ENCODE data around the gene TM4SF4. TPM values are rescaled to one million over a fixed set of nuclear protein-coding genes. Genes with fewer than 3 reads are reported as not detected.
"Not testable (repeated sequence)": the region's sequence is repeated elsewhere in the genome, so short reads cannot be mapped to it uniquely, and the experiment has no call there.

The TM4SF4 gene
- total RNA-seq, 4 donors from 2014 or later: 0.32 TPM; not detected in 3

GRCh38 chr3:149441642-149442041, 32.9 kb upstream of the TM4SF4 start:
- no peak overlapping the region for H3K27ac ChIP-seq
- no peaks in the 10 kb centered on the region for H3K9me3 ChIP-seq
- TF ChIP-seq POLR2AphosphoS5 (IDR thresholded peaks at IDR 0.05) (no peak), EP300 (IDR thresholded peaks at IDR 0.05) (no peak), POLR2A (IDR thresholded peaks at IDR 0.05) (no peak)
- TF ChIP-seq, protein P1, sequence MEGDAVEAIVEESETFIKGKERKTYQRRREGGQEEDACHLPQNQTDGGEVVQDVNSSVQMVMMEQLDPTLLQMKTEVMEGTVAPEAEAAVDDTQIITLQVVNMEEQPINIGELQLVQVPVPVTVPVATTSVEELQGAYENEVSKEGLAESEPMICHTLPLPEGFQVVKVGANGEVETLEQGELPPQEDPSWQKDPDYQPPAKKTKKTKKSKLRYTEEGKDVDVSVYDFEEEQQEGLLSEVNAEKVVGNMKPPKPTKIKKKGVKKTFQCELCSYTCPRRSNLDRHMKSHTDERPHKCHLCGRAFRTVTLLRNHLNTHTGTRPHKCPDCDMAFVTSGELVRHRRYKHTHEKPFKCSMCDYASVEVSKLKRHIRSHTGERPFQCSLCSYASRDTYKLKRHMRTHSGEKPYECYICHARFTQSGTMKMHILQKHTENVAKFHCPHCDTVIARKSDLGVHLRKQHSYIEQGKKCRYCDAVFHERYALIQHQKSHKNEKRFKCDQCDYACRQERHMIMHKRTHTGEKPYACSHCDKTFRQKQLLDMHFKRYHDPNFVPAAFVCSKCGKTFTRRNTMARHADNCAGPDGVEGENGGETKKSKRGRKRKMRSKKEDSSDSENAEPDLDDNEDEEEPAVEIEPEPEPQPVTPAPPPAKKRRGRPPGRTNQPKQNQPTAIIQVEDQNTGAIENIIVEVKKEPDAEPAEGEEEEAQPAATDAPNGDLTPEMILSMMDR (IDR thresholded peaks at IDR 0.05): no peak
- 98% methylated on average over 1 of the region's 1 CpG for WGBS
- DNase-seq (ENCODE audit: low spot score in 2 of 2): no peak
- no peaks in the 10 kb centered on the region for H3K36me3 ChIP-seq
- H3K4me1 ChIP-seq: peaks cover 8% of the 10 kb centered on the region
- no peak overlapping the region for H3K4me3 ChIP-seq
- no peaks in the 10 kb centered on the region for H3K27me3 ChIP-seq

GRCh38 chr3:149442043-149442442, 32.5 kb upstream of the TM4SF4 start:
- peaks cover 8% of the 10 kb centered on the region for H3K4me1 ChIP-seq
- TF ChIP-seq, protein P1 (IDR thresholded peaks at IDR 0.05): no peak
- TF ChIP-seq POLR2AphosphoS5 (IDR thresholded peaks at IDR 0.05) (no peak), EP300 (IDR thresholded peaks at IDR 0.05) (no peak), POLR2A (IDR thresholded peaks at IDR 0.05) (no peak)
- H3K27me3 ChIP-seq: no peaks in the 10 kb centered on the region
- H3K36me3 ChIP-seq: no peaks in the 10 kb centered on the region
- H3K9me3 ChIP-seq: no peaks in the 10 kb centered on the region
- no peak for DNase-seq (ENCODE audit: low spot score in 2 of 2)
- H3K4me3 ChIP-seq: no peak overlapping the region
- no peak overlapping the region for H3K27ac ChIP-seq
- WGBS: 58% methylated on average over 1 of the region's 1 CpG

DNA sequence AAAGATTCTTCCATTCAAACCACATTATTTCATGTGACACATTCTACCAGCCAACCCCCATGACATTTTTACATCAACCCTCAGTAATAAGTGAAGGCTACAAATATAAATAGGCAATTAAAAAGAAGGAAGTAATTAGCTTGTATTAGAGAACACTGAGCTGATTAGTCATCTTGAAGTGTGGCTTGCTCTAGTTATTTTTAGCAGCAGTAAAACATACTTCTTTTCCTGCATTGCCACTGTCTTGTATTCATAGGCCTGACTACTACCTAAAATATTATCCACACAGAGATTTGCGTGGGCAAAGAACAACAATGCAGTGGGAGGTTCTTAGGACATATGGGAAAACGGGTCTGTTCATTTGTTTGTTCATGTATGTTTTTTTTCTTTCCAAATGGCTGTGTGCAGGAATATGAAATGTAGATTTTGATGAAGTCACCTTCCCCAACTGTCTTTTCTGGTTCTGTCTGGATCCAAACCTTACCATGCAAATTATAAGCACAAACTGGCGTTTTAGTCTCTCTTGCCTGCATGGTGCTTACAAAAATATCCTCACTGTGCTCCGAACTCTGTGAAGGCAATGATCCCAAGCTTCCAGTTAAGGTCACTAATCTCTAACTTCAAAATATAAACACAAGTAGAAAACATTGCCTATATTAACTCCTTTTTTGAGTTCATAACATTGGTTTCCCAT, 31.5 kb upstream of the TM4SF4 start:
- H3K9me3 ChIP-seq: no peaks in the 10 kb centered on the region
- no peak overlapping the region for H3K4me3 ChIP-seq
- H3K27ac ChIP-seq: no peak overlapping the region
- 48% methylated on average over 4 of the region's 4 CpGs for WGBS
- no peak for TF ChIP-seq EP300 (IDR thresholded peaks at IDR 0.05)
- TF ChIP-seq POLR2AphosphoS5 (IDR thresholded peaks at IDR 0.05): no peak
- no peak for TF ChIP-seq POLR2A (IDR thresholded peaks at IDR 0.05)
- TF ChIP-seq, protein P1 (IDR thresholded peaks at IDR 0.05): no peak
- DNase-seq (ENCODE audit: low spot score in 2 of 2): no peak
- no peaks in the 10 kb centered on the region for H3K27me3 ChIP-seq
- no peaks in the 10 kb centered on the region for H3K36me3 ChIP-seq
- H3K4me1 ChIP-seq: peaks cover 8% of the 10 kb centered on the region

DNA sequence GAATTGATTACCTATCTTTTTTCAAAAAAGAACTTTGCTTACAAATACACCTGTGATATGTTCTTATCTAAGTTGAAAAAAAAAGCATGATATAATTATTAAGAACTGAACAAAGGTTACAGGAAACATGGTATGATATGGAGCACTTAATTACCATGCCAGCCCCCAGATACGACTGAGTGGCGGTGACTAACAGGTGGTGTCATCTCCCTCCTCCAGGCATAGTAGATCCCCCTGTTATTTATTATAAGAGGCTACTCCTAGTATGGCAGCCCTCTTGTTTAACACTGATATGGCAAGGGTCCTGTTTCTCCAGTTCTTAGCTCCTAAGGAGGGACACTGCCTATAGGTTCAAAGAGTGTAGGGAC, 31.0 kb upstream of the TM4SF4 start:
- DNase-seq (ENCODE audit: low spot score in 2 of 2): no peak
- Histone ChIP-seq H3K27ac (no peak overlapping the region), H3K27me3 (no peaks in the 10 kb centered on the region), H3K4me1 (peaks cover 11% of the 10 kb centered on the region), H3K9me3 (no peaks in the 10 kb centered on the region), H3K4me3 (no peak overlapping the region), H3K36me3 (no peaks in the 10 kb centered on the region)
- 96% methylated on average over 2 of the region's 2 CpGs for WGBS
- no peak for TF ChIP-seq POLR2AphosphoS5 (IDR thresholded peaks at IDR 0.05)
- no peak for TF ChIP-seq EP300 (IDR thresholded peaks at IDR 0.05)
- no peak for TF ChIP-seq POLR2A (IDR thresholded peaks at IDR 0.05)
- TF ChIP-seq, protein P1 (IDR thresholded peaks at IDR 0.05): no peak

GRCh38 chr3:149444867-149445266, 29.6 kb upstream of the TM4SF4 start:
- not testable (repeated sequence) for H3K9me3 ChIP-seq

More at GRCh38 chr3:149444867-149445266, 29.6 kb upstream of the TM4SF4 start:
- H3K36me3 ChIP-seq; H3K27me3 ChIP-seq; DNase-seq (ENCODE audit: low spot score in 2 of 2); H3K4me3 ChIP-seq; H3K27ac ChIP-seq: not testable (repeated sequence)
- 100% methylated on average over 7 of the region's 26 CpGs for WGBS
- peaks cover 22% of the 10 kb centered on the region for H3K4me1 ChIP-seq

Data from suprapubic skin (tissue), 4 donors.